Large intestine (tissue), 12 donors: Measurements from ENCODE around the gene SYCP3. TPM values are rescaled to one million over a fixed set of nuclear protein-coding genes. Genes with fewer than 3 reads are reported as not detected.

Experiments used
- DNase-seq, 2 donors: peaks; one replicate each; pipeline versions ENCODE4 v3.0.0 to v3.0.0-alpha.2; 2013
- H3K27ac ChIP-seq: one replicate; pipeline ENCODE4 v1.5.1; 2013; ENCODE audit warnings: low read length
- H3K27me3 ChIP-seq: 2 replicates; pipeline ENCODE4 v1.6.1; 2013; ENCODE audit warnings: low read length; ENCODE audit not compliant: control insufficient read depth, insufficient read depth
- H3K36me3 ChIP-seq: 2 replicates; pipeline ENCODE4 v1.6.1; 2013; ENCODE audit warnings: low read length; ENCODE audit not compliant: control insufficient read depth, insufficient read depth
- H3K4me1 ChIP-seq: one replicate; pipeline ENCODE4 v1.6.1; 2013; ENCODE audit warnings: low read length; ENCODE audit not compliant: control insufficient read depth, insufficient read depth
- H3K4me3 ChIP-seq: one replicate; pipeline ENCODE4 v1.5.1; 2013; ENCODE audit warnings: low read length
- H3K9me3 ChIP-seq: one replicate; pipeline ENCODE4 v1.6.1; 2013; ENCODE audit warnings: mild to moderate bottlenecking, low read depth, low read length, moderate library complexity; ENCODE audit not compliant: control insufficient read depth
- WGBS: methylation state at CpG from one replicate; pipeline ENCODE4 v1.1.5; 2013; ENCODE audit warnings: low lambda C conversion rate; ENCODE audit not compliant: insufficient coverage; 5-methylcytosine and 5-hydroxymethylcytosine counted together
- long read RNA-seq, 11 donors: transcript quantifications; one replicate each; lab custom pipeline, GENCODE V29; 2026
- polyA plus RNA-seq: library from polyadenylated mRNA; unstranded; fragments of 120-200 nt; gene quantifications from one replicate; pipeline ENCODE4 v1.2.1, GENCODE V29; 2013

Gene SYCP3
- 1.7 TPM for polyA plus RNA-seq
- long read RNA-seq, donor 1, partial matches to known transcripts, result 161 of 294 reads
- long read RNA-seq, donor 1, other reads (novel, unspliced or antisense), result 133 of 294 reads
- long read RNA-seq, donor 2, result 0 reads
- long read RNA-seq, donor 3, result 0 reads
- long read RNA-seq, donor 4, result 0 reads
- long read RNA-seq, donor 5, partial matches to known transcripts, result 76 of 178 reads
- long read RNA-seq, donor 5, other reads (novel, unspliced or antisense), result 102 of 178 reads
- long read RNA-seq, donor 6, result 0 reads
- long read RNA-seq, donor 7, partial matches to known transcripts, result 91 of 146 reads
- long read RNA-seq, donor 7, other reads (novel, unspliced or antisense), result 55 of 146 reads
- long read RNA-seq, donor 8, result 0 reads
- long read RNA-seq, donor 9, result 0 reads
- long read RNA-seq, donor 10, partial matches to known transcripts, result 7 of 7 reads
- long read RNA-seq, donor 10, other reads (novel, unspliced or antisense), result 0 of 7 reads
- long read RNA-seq, donor 11, result 0 reads

GRCh38 chr12:101738920-101739665 is at the start of gene SYCP3:
TSS of gene SYCP3 (minus strand) at chr12:101739462. CDS start at chr12:101737935, 1,527 bp downstream.
- Histone ChIP-seq H3K4me3 (no peak within 1 kb of the TSS), H3K27me3 (no peaks in the 10 kb centered on the region), H3K4me1 (peaks cover 5% of the 10 kb centered on the region), H3K36me3 (peaks cover 42% of the 10 kb centered on the region), H3K27ac (no peak within 1 kb of the TSS), H3K9me3 (peaks cover 9% of the 10 kb centered on the region)
- 93% methylated on average over 3 of the region's 57 CpGs for WGBS
- DNase-seq, result no peak

GRCh38 chr12:101785671-101786070 is 46.4 kb upstream of the SYCP3 start:
- Histone ChIP-seq H3K4me3 (no peak overlapping the region), H3K9me3 (no peaks in the 10 kb centered on the region), H3K36me3 (peaks cover 5% of the 10 kb centered on the region), H3K27ac (no peak overlapping the region), H3K4me1 (no peaks in the 10 kb centered on the region), H3K27me3 (no peaks in the 10 kb centered on the region)
- WGBS, result 100% methylated on average over 1 of the region's 1 CpG
- DNase-seq, result no peak

- Histone ChIP-seq H3K4me3 (no peak overlapping the region), H3K4me1 (no peaks in the 10 kb centered on the region), H3K27me3 (no peaks in the 10 kb centered on the region), H3K36me3 (peaks cover 4% of the 10 kb centered on the region), H3K9me3 (no peaks in the 10 kb centered on the region), H3K27ac (no peak overlapping the region)
- WGBS, result no CpG with 5 or more reads among the region's 1 CpG
- DNase-seq, result peak; percentile 37 to 47
These were observed 45.1 kb upstream of the SYCP3 start for GRCh38 chr12:101784376-101784775.

GRCh38 chr12:101783838-101784237 is 44.6 kb upstream of the SYCP3 start:
- WGBS, result 100% methylated on average over 1 of the region's 2 CpGs
- no peaks in the 10 kb centered on the region for H3K4me1 ChIP-seq
- no peak overlapping the region for H3K4me3 ChIP-seq
- H3K36me3 ChIP-seq, result no peaks in the 10 kb centered on the region
- no peak overlapping the region for H3K27ac ChIP-seq
- H3K9me3 ChIP-seq, result no peaks in the 10 kb centered on the region
- no peaks in the 10 kb centered on the region for H3K27me3 ChIP-seq
- no peak for DNase-seq

- DNase-seq, result no peak
- Histone ChIP-seq H3K27me3 (no peaks in the 10 kb centered on the region), H3K4me3 (no peak overlapping the region), H3K27ac (no peak overlapping the region), H3K4me1 (no peaks in the 10 kb centered on the region), H3K9me3 (no peaks in the 10 kb centered on the region), H3K36me3 (no peaks in the 10 kb centered on the region)
- 85% methylated on average over 2 of the region's 2 CpGs for WGBS
These were observed 43.9 kb upstream of the SYCP3 start for GRCh38 chr12:101783150-101783549.

GRCh38 chr12:101782273-101782731 is 43.0 kb upstream of the SYCP3 start:
- no peak for DNase-seq
- no CpG with 5 or more reads among the region's 3 CpGs for WGBS
- Histone ChIP-seq H3K27me3 (no peaks in the 10 kb centered on the region), H3K4me1 (no peaks in the 10 kb centered on the region), H3K36me3 (no peaks in the 10 kb centered on the region), H3K27ac (no peak overlapping the region), H3K4me3 (no peak overlapping the region), H3K9me3 (no peaks in the 10 kb centered on the region)

- 80% methylated on average over 1 of the region's 3 CpGs for WGBS
- H3K4me1 ChIP-seq, result no peaks in the 10 kb centered on the region
- no peaks in the 10 kb centered on the region for H3K27me3 ChIP-seq
- no peaks in the 10 kb centered on the region for H3K9me3 ChIP-seq
- H3K4me3 ChIP-seq, result no peak overlapping the region
- H3K36me3 ChIP-seq, result peaks cover 2% of the 10 kb centered on the region
- H3K27ac ChIP-seq, result no peak overlapping the region
- no peak for DNase-seq
These were observed 42.6 kb upstream of the SYCP3 start for GRCh38 chr12:101781834-101782233.

- 80% methylated on average over 2 of the region's 2 CpGs for WGBS
- no peak overlapping the region for H3K27ac ChIP-seq
- DNase-seq, result no peak
These were observed 41.3 kb upstream of the SYCP3 start for GRCh38 chr12:101780599-101780998.

GRCh38 chr12:101779626-101780025 is 40.4 kb upstream of the SYCP3 start:
- H3K4me3 ChIP-seq, result no peak overlapping the region
- H3K9me3 ChIP-seq, result no peaks in the 10 kb centered on the region
- WGBS, result no CpG with 5 or more reads among the region's 6 CpGs
- DNase-seq, result peak in 1 of 2 donors; percentile 22
- H3K36me3 ChIP-seq, result peaks cover 4% of the 10 kb centered on the region
- no peak overlapping the region for H3K27ac ChIP-seq
- no peaks in the 10 kb centered on the region for H3K27me3 ChIP-seq
- H3K4me1 ChIP-seq, result no peaks in the 10 kb centered on the region

More at GRCh38 chr12:101780599-101780998, 41.3 kb upstream of the SYCP3 start:
- no peaks in the 10 kb centered on the region for H3K9me3 ChIP-seq
- no peak overlapping the region for H3K4me3 ChIP-seq
- no peaks in the 10 kb centered on the region for H3K4me1 ChIP-seq
- H3K27me3 ChIP-seq, result no peaks in the 10 kb centered on the region
- peaks cover 4% of the 10 kb centered on the region for H3K36me3 ChIP-seq

- Histone ChIP-seq H3K4me3 (no peak overlapping the region), H3K27me3 (no peaks in the 10 kb centered on the region), H3K9me3 (no peaks in the 10 kb centered on the region), H3K4me1 (no peaks in the 10 kb centered on the region), H3K36me3 (peaks cover 4% of the 10 kb centered on the region), H3K27ac (no peak overlapping the region)
- peak in 1 of 2 donors; percentile 43 for DNase-seq
- no CpG with 5 or more reads among the region's 3 CpGs for WGBS
These were observed 39.9 kb upstream of the SYCP3 start for GRCh38 chr12:101779200-101779599.
